BJ (cell line): ENCODE measurements around the gene HEY2. TPM values are rescaled to one million over a fixed set of nuclear protein-coding genes. Genes with fewer than 3 reads are reported as not detected.

Source experiments
- CTCF ChIA-PET: fragments of 350-600 bp; formaldehyde crosslinking; extraction: SDS; loops from one replicate; lab custom pipeline; 2021; ENCODE audit warnings: antibody characterized with exemption, inconsistent platforms; lab: Yijun Ruan, JAX
- POLR2A ChIA-PET: fragments of 300-600 bp; sonication (Branson Sonifier 250); formaldehyde crosslinking; extraction: SDS; loops from one replicate; lab custom pipeline; 2021; ENCODE audit warnings: antibody characterized with exemption; lab: Charles Lee
- DNase-seq: peaks from one replicate; pipeline ENCODE4 v3.0.0-alpha.2; 2011; ENCODE audit warnings: low read depth
- H3K27me3 ChIP-seq: 2 replicates; pipeline ENCODE4 v1.6.0; 2011; ENCODE audit warnings: low read length; ENCODE audit not compliant: control insufficient read depth, insufficient read depth
- H3K36me3 ChIP-seq: 2 replicates; pipeline ENCODE4 v1.5.1; 2011; ENCODE audit warnings: low read length; ENCODE audit not compliant: control insufficient read depth, insufficient read depth
- H3K4me3 ChIP-seq: 2 replicates; pipeline ENCODE4 v1.5.1; 2011; ENCODE audit warnings: low read depth, mild to moderate bottlenecking, control low read depth, low read length
- CTCF ChIP-seq: IDR thresholded peaks from 2 replicates; pipeline ENCODE4 v1.5.1; 2011; ENCODE audit warnings: low read depth, mild to moderate bottlenecking, control low read depth, inconsistent platforms, low read length, moderate library complexity; ENCODE audit not compliant: insufficient read depth
- polyA plus RNA-seq: library from polyadenylated mRNA; depleted of rRNA; stranded (reverse); fragments of >200 nt; gene quantifications from 2 replicates; pipeline ENCODE4 v1.2.3, GENCODE V29; 2011

HEY2 gene
- polyA plus RNA-seq, 1 experiment = not detected

- Histone ChIP-seq H3K27me3 (0 out of 2 replicates have a peak, but pooled peaks cover 1% of the 10 kb centered on the region), H3K4me3 (no peak overlapping the region), H3K36me3 (no peaks in the 10 kb centered on the region)
- no peak for DNase-seq
- CTCF ChIA-PET = no interaction called here
- TF ChIP-seq CTCF = no peak
- POLR2A ChIA-PET = no interaction called here
These were observed 38.3 kb upstream of the HEY2 start for GRCh38 chr6:125711013-125711675.

- no peak for DNase-seq
- ChIA-PET CTCF (no interaction called here), POLR2A (interaction anchor here (0.6 kb wide), 1 partner anchor 26 kb away, joined by 17 read pairs; no protein-coding TSS in a partner anchor)
These were observed 34.9 kb upstream of the HEY2 start for GRCh38 chr6:125714441-125715090.

GRCh38 chr6:125717120-125717731, 32.2 kb upstream of the HEY2 start:
- ChIA-PET CTCF (no interaction called here), POLR2A (no interaction called here)
- DNase-seq = no peak
- Histone ChIP-seq H3K27me3 (no peaks in the 10 kb centered on the region), H3K4me3 (no peak overlapping the region), H3K36me3 (no peaks in the 10 kb centered on the region)
- no peak for TF ChIP-seq CTCF

More at GRCh38 chr6:125714441-125715090, 34.9 kb upstream of the HEY2 start:
- no peak for TF ChIP-seq CTCF
- Histone ChIP-seq H3K36me3 (no peaks in the 10 kb centered on the region), H3K4me3 (no peak overlapping the region), H3K27me3 (no peaks in the 10 kb centered on the region)

- H3K27me3 ChIP-seq = no peaks in the 10 kb centered on the region
- POLR2A ChIA-PET = no interaction called here
- H3K36me3 ChIP-seq = no peaks in the 10 kb centered on the region
- H3K4me3 ChIP-seq = no peak overlapping the region
- TF ChIP-seq CTCF = no peak
- CTCF ChIA-PET = no interaction called here
- no peak for DNase-seq
These were observed 31.3 kb upstream of the HEY2 start for GRCh38 chr6:125718109-125718508.

GRCh38 chr6:125722886-125723285, 26.5 kb upstream of the HEY2 start:
- ChIA-PET CTCF (no interaction called here), POLR2A (no interaction called here)
- Histone ChIP-seq H3K27me3 (no peaks in the 10 kb centered on the region; the same call in 1 of the 2 replicates), H3K4me3 (no peak overlapping the region), H3K36me3 (no peaks in the 10 kb centered on the region)
- no peak for DNase-seq
- no peak for TF ChIP-seq CTCF
